B cell (primary cell): ENCODE data around the gene DLG2. TPM values are rescaled to one million over a fixed set of nuclear protein-coding genes. Genes with fewer than 3 reads are reported as not detected.

Source experiments
- ATAC-seq: fragments of 200-7000 bp; cut with Tn5 transposase; one replicate; pipeline ENCODE4 v1.10.0; 2021; ENCODE audit warnings: low read depth, mild to moderate bottlenecking, moderate number of reproducible peaks, moderate library complexity
- CTCF ChIA-PET: fragments of 350-600 bp; sonication (Branson Sonifier 250); formaldehyde crosslinking; loops from one replicate; lab custom pipeline; 2021; ENCODE audit warnings: antibody characterized with exemption, inconsistent platforms; lab: Charles Lee
- POLR2A ChIA-PET: fragments of 350-600 bp; sonication (Branson Sonifier 250); formaldehyde crosslinking; loops from one replicate; lab custom pipeline; 2021; ENCODE audit warnings: antibody characterized with exemption; lab: Charles Lee
- DNase-seq: peaks from one replicate; pipeline ENCODE4 v3.0.0; 2013
- H2AFZ ChIP-seq: 2 replicates; pipeline ENCODE4 v1.6.1; 2012; ENCODE audit warnings: mild to moderate bottlenecking, low read depth, low read length; ENCODE audit not compliant: insufficient read depth, poor library complexity, severe bottlenecking
- H3K27ac ChIP-seq, 2 donors: 1 replicate in 1 of 2; 2 replicates in 1 of 2; pipeline ENCODE4 v1.5.1; 2012 to 2013; ENCODE audit warnings: low read length in 2 of 2, mild to moderate bottlenecking in 2 of 2, moderate library complexity in 1 of 2
- H3K27me3 ChIP-seq, 4 experiments: fragments of 200-600 bp in 1 of 4; sonication (generic) in 1 of 4; replicated peaks in 1 of 4; 1 replicate in 2 of 4; 2 replicates in 2 of 4; pipeline versions ENCODE4 v1.6.1 to v1.7.0; 2013 to 2016; ENCODE audit warnings: low read length in 3 of 4, mild to moderate bottlenecking in 2 of 4, mixed read lengths in 1 of 4, moderate library complexity in 1 of 4; ENCODE audit not compliant: insufficient read depth in 4 of 4, control insufficient read depth in 3 of 4; ENCODE audit errors: control extremely low read depth in 1 of 4
- H3K36me3 ChIP-seq, 2 experiments: replicated peaks in 1 of 2; 1 replicate in 1 of 2; 2 replicates in 1 of 2; pipeline versions ENCODE4 v1.6.1 to v1.7.1; 2013; ENCODE audit warnings: low read length in 1 of 2; ENCODE audit not compliant: insufficient read depth in 2 of 2, control insufficient read depth in 1 of 2; ENCODE audit errors: control extremely low read depth in 1 of 2, extremely low read depth in 1 of 2
- H3K4me1 ChIP-seq, 2 donors: fragments of 200-600 bp in 1 of 2; sonication (generic) in 1 of 2; 1 replicate in 1 of 2; 2 replicates in 1 of 2; pipeline versions ENCODE4 v1.5.1 to v1.6.1; 2013 to 2017; ENCODE audit warnings: low read length in 2 of 2; ENCODE audit not compliant: control insufficient read depth in 2 of 2, insufficient read depth in 2 of 2
- H3K4me2 ChIP-seq: replicated peaks from 2 replicates; pipeline ENCODE3; 2012; ENCODE audit warnings: mild to moderate bottlenecking, low read depth, low read length; ENCODE audit not compliant: poor library complexity, severe bottlenecking
- H3K4me3 ChIP-seq, 5 experiments: fragments of 200-600 bp in 1 of 5; sonication (generic) in 1 of 5; 1 replicate in 3 of 5; 2 replicates in 2 of 5; pipeline versions ENCODE4 v1.5.1 to v1.7.0; 2011 to 2016; ENCODE audit warnings: low read length in 4 of 5, mild to moderate bottlenecking in 4 of 5, low read depth in 2 of 5, control low read depth in 1 of 5, moderate library complexity in 1 of 5; ENCODE audit not compliant: insufficient read depth in 1 of 5; ENCODE audit errors: control extremely low read depth in 1 of 5, extremely low read depth in 1 of 5
- H3K79me2 ChIP-seq: fragments of 200-600 bp; sonication (generic); one replicate; pipeline ENCODE4 v1.6.0; 2016; ENCODE audit warnings: low read length; ENCODE audit not compliant: control insufficient read depth, insufficient read depth
- H3K9ac ChIP-seq: fragments of 200-600 bp; sonication (generic); 2 replicates; pipeline ENCODE4 v1.6.1; 2017; ENCODE audit warnings: mild to moderate bottlenecking, low read length, moderate library complexity
- H3K9me3 ChIP-seq, 3 donors: one replicate each; pipeline versions ENCODE4 v1.6.1 to v1.7.1; 2013; ENCODE audit warnings: low read length in 2 of 3; ENCODE audit not compliant: control insufficient read depth in 2 of 3, insufficient read depth in 1 of 3; ENCODE audit errors: control extremely low read depth in 1 of 3
- H4K20me1 ChIP-seq: 2 replicates; pipeline ENCODE4 v1.6.0; 2012; ENCODE audit warnings: mild to moderate bottlenecking, low read length; ENCODE audit not compliant: insufficient read depth, control insufficient read depth, poor library complexity, severe bottlenecking
- H3K27ac Mint-ChIP-seq: one replicate; pipeline ENCODE4 v1.8.0; 2021; ENCODE audit warnings: mixed read lengths
- H3K27me3 Mint-ChIP-seq: one replicate; pipeline ENCODE4 v1.8.0; 2021; ENCODE audit warnings: mixed read lengths
- H3K4me1 Mint-ChIP-seq: one replicate; pipeline ENCODE4 v1.8.0; 2021; ENCODE audit warnings: mixed read lengths
- H3K4me3 Mint-ChIP-seq: one replicate; pipeline ENCODE4 v1.8.0; 2021; ENCODE audit warnings: mixed read lengths
- H3K9me3 Mint-ChIP-seq: one replicate; pipeline ENCODE4 v1.8.0; 2022; ENCODE audit warnings: mixed read lengths; ENCODE audit not compliant: insufficient read depth
- EZH2 ChIP-seq: IDR thresholded peaks from 2 replicates; pipeline ENCODE4 v1.6.1; 2012; ENCODE audit warnings: borderline replicate concordance, low read depth, mild to moderate bottlenecking, moderate library complexity, low read length; ENCODE audit not compliant: insufficient read depth, poor library complexity, severe bottlenecking
- WGBS: methylation state at CpG from one replicate; pipeline ENCODE4 v1.1.5; 2013; ENCODE audit warnings: missing lambda C conversion rate; ENCODE audit not compliant: insufficient coverage; 5-methylcytosine and 5-hydroxymethylcytosine counted together
- intact Hi-C: fragments of 100-400 bp; cut with micrococcal nuclease; formaldehyde crosslinking; loops from one replicate; pipeline ENCODE4 v1.10.0; 2022
- polyA plus RNA-seq: library from polyadenylated mRNA; depleted of rRNA; stranded (reverse); fragments of >200 nt; gene quantifications from 2 replicates; pipeline ENCODE4 v1.2.3, GENCODE V29; 2012
- total RNA-seq, 2 donors: library from RNA; stranded (reverse); fragments of 120-200 nt in 1 of 2; gene quantifications; 1 replicate in 1 of 2; 2 replicates in 1 of 2; pipeline versions ENCODE4 v1.2.3 to v1.2.4, GENCODE V29; 2013 to 2022
- TF ChIP-seq, protein P1 (sequence below): fragments of 200-600 bp; IDR thresholded peaks from one replicate; pipeline ENCODE4 v1.8.0; 2022; ENCODE audit warnings: antibody characterized with exemption, mild to moderate bottlenecking

The DLG2 gene
- total and polyA plus RNA-seq, 2 donors (not counting 1 experiment from before 2014, with no cell fraction given): 0.54 to 5.4 TPM

DNA sequence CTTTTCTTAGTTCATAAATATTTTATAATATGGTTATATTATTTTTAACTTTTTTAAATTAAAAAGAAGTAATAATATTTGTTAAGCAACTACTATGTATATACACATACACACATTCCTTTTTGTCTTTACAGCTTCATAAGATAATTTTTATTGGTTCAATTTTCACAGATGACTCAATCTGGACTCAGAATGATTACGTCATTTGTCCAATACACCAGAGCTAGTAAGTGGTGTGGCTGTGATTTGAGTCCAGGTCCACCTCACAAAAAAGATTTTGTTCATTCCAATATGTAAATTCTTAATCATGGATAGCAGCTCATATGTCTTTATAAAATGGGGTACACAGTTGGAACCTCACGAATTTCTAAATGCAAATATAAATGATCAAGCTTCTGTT is 1014.5 kb downstream of the DLG2 start:
- Histone ChIP-seq H3K27me3 (no peaks in the 10 kb centered on the region), H3K36me3 (no peaks in the 10 kb centered on the region), H3K4me2 (no peak overlapping the region), H4K20me1 (no peaks in the 10 kb centered on the region), H3K9ac (no peak overlapping the region), H2AFZ (no peak overlapping the region), H3K27ac (no peak overlapping the region), H3K79me2 (no peaks in the 10 kb centered on the region), H3K9me3 (peaks cover 0 to 1% (median 0%) of the 10 kb centered on the region in 3 donors), H3K4me3 (no peak overlapping the region), H3K4me1 (no peaks in the 10 kb centered on the region)
- ATAC-seq (no peak), DNase-seq (no peak)
- no peaks in the 10 kb centered on the region for H3K9me3 Mint-ChIP-seq
- CTCF ChIA-PET: interaction anchor here (0.6 kb wide), 1 partner anchor 539 kb away, joined by 4 read pairs; no protein-coding TSS in a partner anchor
- H3K27ac Mint-ChIP-seq: no peak overlapping the region
- POLR2A ChIA-PET: no interaction called here
- peaks cover 8% of the 10 kb centered on the region for H3K27me3 Mint-ChIP-seq
- TF ChIP-seq EZH2: no peak
- TF ChIP-seq, protein P1, sequence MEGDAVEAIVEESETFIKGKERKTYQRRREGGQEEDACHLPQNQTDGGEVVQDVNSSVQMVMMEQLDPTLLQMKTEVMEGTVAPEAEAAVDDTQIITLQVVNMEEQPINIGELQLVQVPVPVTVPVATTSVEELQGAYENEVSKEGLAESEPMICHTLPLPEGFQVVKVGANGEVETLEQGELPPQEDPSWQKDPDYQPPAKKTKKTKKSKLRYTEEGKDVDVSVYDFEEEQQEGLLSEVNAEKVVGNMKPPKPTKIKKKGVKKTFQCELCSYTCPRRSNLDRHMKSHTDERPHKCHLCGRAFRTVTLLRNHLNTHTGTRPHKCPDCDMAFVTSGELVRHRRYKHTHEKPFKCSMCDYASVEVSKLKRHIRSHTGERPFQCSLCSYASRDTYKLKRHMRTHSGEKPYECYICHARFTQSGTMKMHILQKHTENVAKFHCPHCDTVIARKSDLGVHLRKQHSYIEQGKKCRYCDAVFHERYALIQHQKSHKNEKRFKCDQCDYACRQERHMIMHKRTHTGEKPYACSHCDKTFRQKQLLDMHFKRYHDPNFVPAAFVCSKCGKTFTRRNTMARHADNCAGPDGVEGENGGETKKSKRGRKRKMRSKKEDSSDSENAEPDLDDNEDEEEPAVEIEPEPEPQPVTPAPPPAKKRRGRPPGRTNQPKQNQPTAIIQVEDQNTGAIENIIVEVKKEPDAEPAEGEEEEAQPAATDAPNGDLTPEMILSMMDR: no peak
- no peaks in the 10 kb centered on the region for H3K4me1 Mint-ChIP-seq
- no peak overlapping the region for H3K4me3 Mint-ChIP-seq
- WGBS: no CpG with 5 or more reads among the region's 2 CpGs
- intact Hi-C loops: no loop called here

DNA sequence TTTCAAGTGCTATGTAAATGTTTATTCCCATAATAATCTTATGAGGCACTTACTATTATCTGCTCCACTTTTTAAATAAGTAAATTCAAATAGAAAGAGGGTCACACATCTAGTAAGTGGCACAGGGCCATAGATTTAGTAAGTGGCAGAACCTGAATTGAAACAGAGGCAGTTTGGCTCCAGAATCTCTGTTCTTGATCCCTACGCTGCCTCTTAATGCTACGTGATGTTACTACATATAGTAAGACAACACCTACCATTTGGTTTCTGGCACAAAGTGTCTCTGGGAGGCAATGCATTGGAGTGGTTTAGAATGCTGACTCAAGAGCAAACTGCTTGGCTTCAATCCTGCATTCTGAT is 1018.3 kb downstream of the DLG2 start:
- Histone ChIP-seq H3K4me1 (no peaks in the 10 kb centered on the region), H2AFZ (no peak overlapping the region), H3K4me2 (no peak overlapping the region), H4K20me1 (no peaks in the 10 kb centered on the region), H3K27me3 (no peaks in the 10 kb centered on the region), H3K27ac (no peak overlapping the region), H3K9me3 (peaks cover 0 to 1% (median 0%) of the 10 kb centered on the region in 3 donors), H3K9ac (no peak overlapping the region), H3K4me3 (no peak overlapping the region), H3K79me2 (no peaks in the 10 kb centered on the region), H3K36me3 (no peaks in the 10 kb centered on the region)
- no peak for ATAC-seq
- Mint-ChIP-seq H3K27me3 (peaks cover 13% of the 10 kb centered on the region), H3K27ac (no peak overlapping the region), H3K4me1 (no peaks in the 10 kb centered on the region), H3K4me3 (no peak overlapping the region), H3K9me3 (no peaks in the 10 kb centered on the region)
- DNase-seq: no peak
- POLR2A ChIA-PET: no interaction called here
- WGBS: no CpG with 5 or more reads among the region's 2 CpGs
- intact Hi-C loops: no loop called here
- CTCF ChIA-PET: no interaction called here
- TF ChIP-seq EZH2: no peak
- TF ChIP-seq, protein P1: no peak
